Neuronal stem cell (in vitro differentiated cells): ENCODE measurements around the gene THEMIS2. TPM values are rescaled to one million over a fixed set of nuclear protein-coding genes. Genes with fewer than 3 reads are reported as not detected.
"Not testable (repeated sequence)": the region's sequence is repeated elsewhere in the genome, so short reads cannot be mapped to it uniquely, and the experiment has no call there.

Source experiments
- DNase-seq: peaks from one replicate; pipeline ENCODE4 v3.0.0-alpha.2; 2013; ENCODE audit warnings: low spot score
- H2AFZ ChIP-seq: one replicate; pipeline ENCODE4 v1.6.1; 2013; ENCODE audit warnings: mild to moderate bottlenecking, low read length, inconsistent platforms
- H2AK5ac ChIP-seq: 2 replicates; pipeline ENCODE4 v1.6.1; 2013; ENCODE audit warnings: low read depth, mild to moderate bottlenecking, inconsistent platforms, low read length, moderate library complexity, mixed read lengths
- H2BK120ac ChIP-seq: 2 replicates; pipeline ENCODE4 v1.6.1; 2013; ENCODE audit warnings: low read depth, mild to moderate bottlenecking, inconsistent platforms, low read length, moderate library complexity, mixed read lengths
- H2BK12ac ChIP-seq: one replicate; pipeline ENCODE4 v1.6.1; 2013; ENCODE audit warnings: low read length, inconsistent platforms
- H2BK15ac ChIP-seq: 2 replicates; pipeline ENCODE4 v1.6.1; 2013; ENCODE audit warnings: mild to moderate bottlenecking, low read length, inconsistent platforms, mixed read lengths
- H2BK5ac ChIP-seq: one replicate; pipeline ENCODE4 v1.6.1; 2013; ENCODE audit warnings: inconsistent platforms, mild to moderate bottlenecking, low read length, moderate library complexity
- H3K14ac ChIP-seq: one replicate; pipeline ENCODE4 v1.6.1; 2013; ENCODE audit warnings: low read length, inconsistent platforms
- H3K18ac ChIP-seq: 2 replicates; pipeline ENCODE4 v1.6.1; 2013; ENCODE audit warnings: low read length, inconsistent platforms
- H3K23ac ChIP-seq: 2 replicates; pipeline ENCODE4 v1.6.1; 2013; ENCODE audit warnings: low read depth, mild to moderate bottlenecking, mixed read lengths, low read length, inconsistent platforms; ENCODE audit not compliant: poor library complexity
- H3K27ac ChIP-seq: replicated peaks from 3 replicates; pipeline ENCODE4 v1.5.1; 2013; ENCODE audit warnings: low read length, inconsistent platforms
- H3K27me3 ChIP-seq, 3 experiments: 2 replicates each; pipeline ENCODE4 v1.6.1; 2013; ENCODE audit warnings: low read length in 3 of 3, mild to moderate bottlenecking in 2 of 3, inconsistent platforms in 1 of 3, low read depth in 1 of 3, mixed read lengths in 1 of 3, moderate library complexity in 1 of 3; ENCODE audit not compliant: control insufficient read depth in 3 of 3, insufficient read depth in 3 of 3
- H3K36me3 ChIP-seq, 2 donors: replicated peaks in 1 of 2; 2 replicates each; pipeline ENCODE4 v1.6.1; 2013; ENCODE audit warnings: low read length in 2 of 2; ENCODE audit not compliant: control insufficient read depth in 2 of 2, insufficient read depth in 2 of 2
- H3K4ac ChIP-seq: 2 replicates; pipeline ENCODE4 v1.6.1; 2013; ENCODE audit warnings: inconsistent platforms, mild to moderate bottlenecking, low read length, moderate library complexity
- H3K4me1 ChIP-seq, 2 donors: 1 replicate in 1 of 2; 2 replicates in 1 of 2; pipeline ENCODE4 v1.6.1; 2013; ENCODE audit warnings: low read length in 2 of 2, low read depth in 1 of 2; ENCODE audit not compliant: control insufficient read depth in 2 of 2, insufficient read depth in 1 of 2
- H3K4me2 ChIP-seq: one replicate; pipeline ENCODE4 v1.6.1; 2013; ENCODE audit warnings: mild to moderate bottlenecking, low read length, inconsistent platforms; ENCODE audit not compliant: insufficient read depth, poor library complexity, severe bottlenecking
- H3K4me3 ChIP-seq, 2 donors: 2 replicates each; pipeline ENCODE4 v1.5.1; 2013; ENCODE audit warnings: low read length in 2 of 2, mild to moderate bottlenecking in 2 of 2, inconsistent platforms in 1 of 2, moderate library complexity in 1 of 2
- H3K79me1 ChIP-seq: one replicate; pipeline ENCODE4 v1.6.1; 2013; ENCODE audit warnings: low read depth, mild to moderate bottlenecking, inconsistent platforms, low read length, moderate library complexity
- H3K9ac ChIP-seq: one replicate; pipeline ENCODE4 v1.6.1; 2013; ENCODE audit warnings: mild to moderate bottlenecking, low read depth, low read length, inconsistent platforms; ENCODE audit not compliant: poor library complexity
- H3K9me3 ChIP-seq, 2 donors: replicated peaks in 1 of 2; 2 replicates each; pipeline versions ENCODE3 to v1.6.1; 2013; ENCODE audit warnings: low read length in 2 of 2, mild to moderate bottlenecking in 2 of 2, inconsistent platforms in 1 of 2, low read depth in 1 of 2, mixed read lengths in 1 of 2, moderate library complexity in 1 of 2; ENCODE audit not compliant: control insufficient read depth in 2 of 2, insufficient read depth in 1 of 2
- H4K8ac ChIP-seq: one replicate; pipeline ENCODE4 v1.6.1; 2013; ENCODE audit warnings: low read depth, mild to moderate bottlenecking, inconsistent platforms, low read length, moderate library complexity
- H4K91ac ChIP-seq: one replicate; pipeline ENCODE4 v1.6.1; 2013; ENCODE audit warnings: low read length, low read depth, mild to moderate bottlenecking, inconsistent platforms; ENCODE audit not compliant: poor library complexity
- WGBS, 2 donors: extraction: QIAGEN DNeasy Blood & Tissue Kit; methylation state at CpG; one replicate each; pipeline ENCODE4 v1.1.7; 2013; ENCODE audit warnings: missing lambda C conversion rate in 2 of 2, mixed read lengths in 1 of 2; ENCODE audit not compliant: insufficient read length in 2 of 2, insufficient replicate concordance in 1 of 2; ENCODE audit errors: extremely low coverage in 2 of 2; 5-methylcytosine and 5-hydroxymethylcytosine counted together
- polyA plus RNA-seq, 2 experiments: library from polyadenylated mRNA; stranded (reverse); fragments of 200-250 nt; gene quantifications; one replicate each; pipeline ENCODE4 v1.2.3, GENCODE V29; 2013

Gene THEMIS2
- 3.3 TPM for polyA plus RNA-seq (2013, experiment 1 of 2)
- polyA plus RNA-seq (2013, experiment 2 of 2), result 3.7 TPM

DNA sequence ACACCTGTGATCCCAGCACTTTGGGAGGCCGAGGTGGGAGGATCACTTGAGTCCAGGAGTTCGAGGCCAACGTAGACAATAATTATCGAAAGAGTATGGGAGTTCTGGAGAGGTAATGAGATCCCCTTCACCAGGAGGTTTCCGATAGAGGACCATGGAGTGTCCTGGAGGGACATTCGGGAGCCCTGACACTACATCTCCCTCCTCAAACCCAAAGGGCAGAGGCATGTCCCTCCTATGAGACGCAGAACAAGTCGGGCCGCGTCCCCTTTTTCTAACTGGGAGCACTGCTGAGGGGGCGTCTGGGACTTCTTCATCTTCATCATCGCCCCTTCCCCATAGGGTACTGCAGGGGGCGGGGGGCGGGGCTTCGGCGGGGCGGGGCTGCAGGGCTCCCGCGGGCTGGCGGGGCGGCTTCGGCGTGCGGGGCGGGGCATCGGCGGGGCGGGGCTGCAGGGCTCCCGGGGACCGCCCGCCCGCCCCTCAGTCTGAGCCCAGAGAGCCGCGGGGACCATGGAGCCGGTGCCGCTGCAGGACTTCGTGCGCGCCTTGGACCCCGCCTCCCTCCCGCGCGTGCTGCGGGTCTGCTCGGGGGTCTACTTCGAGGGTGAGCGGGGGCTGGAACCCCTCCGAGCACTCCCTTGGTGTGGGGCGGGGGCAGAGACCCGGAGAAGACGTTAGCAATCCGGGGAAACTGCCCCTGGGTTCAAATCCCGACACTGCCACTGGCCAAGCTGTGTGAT is at the start of gene THEMIS2:
THEMIS2 (plus strand) TSS at position 486 of the 743 bp plus-strand sequence; CDS start at position 514, 28 bp downstream.
- Histone ChIP-seq H3K18ac (peak within 1 kb of the TSS; percentile 91), H4K8ac (no peak within 1 kb of the TSS), H2BK15ac (peak within 1 kb of the TSS; percentile 91), H3K4me2 (peak within 1 kb of the TSS; percentile 78), H3K79me1 (no peaks in the 10 kb centered on the region), H4K91ac (no peak within 1 kb of the TSS), H2AFZ (peak within 1 kb of the TSS; percentile 96), H2BK5ac (peak within 1 kb of the TSS; percentile 77), H3K4ac (peak within 1 kb of the TSS; percentile 5), H3K14ac (no peak within 1 kb of the TSS), H3K9me3 (no peaks in the 10 kb centered on the region), H3K27ac (no peak within 1 kb of the TSS), H3K23ac (peak within 1 kb of the TSS; percentile 32), H3K27me3 (peaks cover 4 to 14% (median 12%) of the 10 kb centered on the region in 3 experiments), H3K36me3 (no peaks in the 10 kb centered on the region), H3K4me3 (peak within 1 kb of the TSS; percentile 53 to 85), H2AK5ac (peak within 1 kb of the TSS; percentile 24), H2BK120ac (no peak within 1 kb of the TSS), H3K9ac (peak within 1 kb of the TSS; percentile 81), H3K4me1 (peaks cover 8 to 10% of the 10 kb centered on the region in 2 donors), H2BK12ac (peak within 1 kb of the TSS; percentile 2)
- DNase-seq, result peak; percentile 58
- no CpG with 5 or more reads among the region's 53 CpGs for WGBS, 2 donors

DNA sequence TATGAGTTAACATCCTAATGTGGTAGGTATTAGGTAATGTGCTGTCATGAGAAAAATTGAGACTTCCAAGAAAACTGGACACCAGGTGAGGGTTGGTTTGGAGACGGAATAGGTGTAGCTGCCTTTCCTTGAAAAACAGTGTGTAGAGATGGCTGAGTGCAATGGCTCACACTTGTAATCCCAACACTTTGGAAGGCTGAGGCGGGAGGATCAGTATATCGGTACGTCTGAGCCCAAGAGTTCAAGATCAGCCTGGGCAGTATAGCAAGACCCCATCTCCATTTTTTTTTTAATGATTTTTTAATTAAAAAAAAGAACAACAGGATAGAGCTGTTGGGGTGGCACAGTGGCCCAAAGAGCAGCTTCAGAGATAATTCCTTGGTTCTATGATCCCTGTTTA is 48.6 kb upstream of the THEMIS2 start:
- Histone ChIP-seq H3K9ac (no peak overlapping the region), H3K79me1 (no peaks in the 10 kb centered on the region), H2BK15ac (no peak overlapping the region), H3K14ac (no peak overlapping the region), H3K4me2 (no peak overlapping the region), H3K36me3 (peaks cover 2 to 15% of the 10 kb centered on the region in 2 donors), H4K8ac (no peak overlapping the region), H3K18ac (no peak overlapping the region), H2BK5ac (no peak overlapping the region), H2AK5ac (no peak overlapping the region), H3K27me3 (no peaks in the 10 kb centered on the region), H3K4ac (no peak overlapping the region), H2AFZ (no peak overlapping the region), H3K9me3 (no peaks in the 10 kb centered on the region), H2BK12ac (no peak overlapping the region), H3K23ac (no peak overlapping the region), H4K91ac (no peak overlapping the region), H2BK120ac (no peak overlapping the region), H3K4me3 (no peak overlapping the region), H3K27ac (no peak overlapping the region), H3K4me1 (no peaks in the 10 kb centered on the region)
- no peak for DNase-seq
- WGBS, 2 donors, result no CpG with 5 or more reads among the region's 4 CpGs

DNA sequence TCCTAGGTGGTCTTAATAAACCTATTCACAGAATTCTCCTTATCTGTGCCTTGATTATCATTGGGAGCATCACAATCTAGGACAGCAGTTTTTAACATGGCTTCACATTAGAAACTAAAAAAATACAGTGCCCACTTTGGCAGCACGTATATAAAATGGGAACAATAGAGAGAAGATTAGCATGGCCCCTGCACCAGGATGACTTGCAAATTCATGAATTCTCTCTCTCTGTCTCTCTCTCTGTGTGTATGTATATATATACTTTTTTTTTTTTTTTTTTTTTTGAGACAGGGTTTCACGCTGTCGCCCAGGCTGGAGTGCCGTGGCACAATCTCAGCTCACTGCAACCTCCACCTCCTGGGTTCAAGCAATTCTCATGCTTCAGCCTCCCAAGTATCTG is 47.9 kb upstream of the THEMIS2 start:
- H3K9me3 ChIP-seq, result no peaks in the 10 kb centered on the region
- no peak overlapping the region for H3K14ac ChIP-seq
- no peak overlapping the region for H3K4ac ChIP-seq
- no peak overlapping the region for H2BK120ac ChIP-seq
- H3K4me2 ChIP-seq, result no peak overlapping the region
- H4K91ac ChIP-seq, result no peak overlapping the region
- no peak overlapping the region for H2BK5ac ChIP-seq
- no peak overlapping the region for H2BK12ac ChIP-seq
- no peak overlapping the region for H3K9ac ChIP-seq
- H3K18ac ChIP-seq, result no peak overlapping the region
- H3K27me3 ChIP-seq, result no peaks in the 10 kb centered on the region
- no peaks in the 10 kb centered on the region for H3K79me1 ChIP-seq
- no peak overlapping the region for H2BK15ac ChIP-seq
- H2AFZ ChIP-seq, result no peak overlapping the region
- H3K4me1 ChIP-seq, result no peaks in the 10 kb centered on the region
- WGBS, 2 donors, result no CpG with 5 or more reads among the region's 4 CpGs
- H3K4me3 ChIP-seq, result no peak overlapping the region
- H3K23ac ChIP-seq, result no peak overlapping the region
- peaks cover 2 to 13% of the 10 kb centered on the region in 2 donors for H3K36me3 ChIP-seq
- H3K27ac ChIP-seq, result no peak overlapping the region
- H2AK5ac ChIP-seq, result no peak overlapping the region
- no peak overlapping the region for H4K8ac ChIP-seq
- DNase-seq, result no peak

DNA sequence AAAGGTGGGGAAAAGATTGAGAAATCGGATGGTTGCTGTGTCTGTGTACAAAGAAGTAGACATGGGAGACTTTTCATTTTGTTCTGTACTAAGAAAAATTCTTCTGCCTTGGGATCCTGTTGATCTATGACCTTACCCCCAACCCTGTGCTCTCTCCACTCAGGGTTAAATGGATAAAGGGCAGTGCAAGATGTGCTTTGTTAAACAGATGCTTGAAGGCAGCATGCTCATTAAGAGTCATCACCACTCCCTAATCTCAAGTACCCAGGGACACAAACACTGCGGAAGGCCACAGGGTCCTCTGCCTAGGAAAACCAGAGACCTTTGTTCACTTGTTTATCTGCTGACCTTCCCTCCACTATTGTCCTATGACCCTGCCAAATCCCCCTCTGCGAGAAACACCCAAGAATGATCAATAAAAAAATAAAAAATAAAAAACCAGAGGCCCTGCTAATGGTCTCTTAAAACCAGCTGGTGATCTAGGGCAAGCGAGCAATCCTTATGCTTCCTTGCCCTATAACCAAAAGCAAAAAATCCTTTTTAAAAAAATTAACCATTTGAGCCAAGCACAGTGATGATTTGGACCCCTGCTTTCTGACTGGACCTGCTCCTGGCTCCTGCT is 42.9 kb upstream of the THEMIS2 start:
- not testable (repeated sequence) for H3K18ac ChIP-seq, H2BK120ac ChIP-seq, H3K9me3 ChIP-seq, H3K27ac ChIP-seq, H4K8ac ChIP-seq, H3K4me2 ChIP-seq, H4K91ac ChIP-seq, H3K27me3 ChIP-seq, H2BK15ac ChIP-seq, H2BK12ac ChIP-seq, H2AK5ac ChIP-seq, H3K9ac ChIP-seq, H2BK5ac ChIP-seq, H3K79me1 ChIP-seq, H2AFZ ChIP-seq, H3K23ac ChIP-seq, H3K14ac ChIP-seq, H3K4me1 ChIP-seq, DNase-seq, H3K4ac ChIP-seq
- peaks cover 2 to 22% of the 10 kb centered on the region in 2 donors for H3K36me3 ChIP-seq
- H3K4me3 ChIP-seq, result peak overlapping the region in 1 of 2 donors; percentile 92
- WGBS, 2 donors, result no CpG with 5 or more reads among the region's 4 CpGs
